ENCODE data around the gene STK36. TPM values are rescaled to one million over a fixed set of nuclear protein-coding genes. Genes with fewer than 3 reads are reported as not detected.
"Not testable (repeated sequence)": the region's sequence is repeated elsewhere in the genome, so short reads cannot be mapped to it uniquely, and the experiment has no call there.

The STK36 gene
- total RNA-seq, 1 donor, result 31.0 TPM

DNA sequence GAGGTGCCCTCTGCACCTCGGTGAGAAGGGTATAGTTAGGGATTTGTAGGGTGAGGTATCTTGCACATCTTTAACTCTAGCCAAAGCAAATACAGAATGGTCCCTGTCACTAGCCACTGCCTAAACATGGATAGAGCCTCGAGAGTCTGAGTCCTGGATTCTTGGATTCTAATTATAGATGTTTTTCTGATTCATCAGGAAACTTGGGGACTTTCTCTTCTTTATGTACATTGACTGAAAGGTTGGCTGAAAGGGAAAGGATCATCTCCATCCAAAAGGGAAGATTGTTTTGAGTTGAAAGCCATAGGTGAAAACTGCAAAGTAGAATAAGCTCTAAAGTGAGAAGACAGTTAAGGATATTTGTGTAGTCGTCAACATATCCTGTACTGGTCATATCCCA lies 8.2 kb downstream of the STK36 start:
- no peak for DNase-seq (ENCODE audit: low read depth)
- H3K4me3 ChIP-seq (ENCODE audit: low read depth, low read length), result no peak overlapping the region
- TF ChIP-seq, protein P1, sequence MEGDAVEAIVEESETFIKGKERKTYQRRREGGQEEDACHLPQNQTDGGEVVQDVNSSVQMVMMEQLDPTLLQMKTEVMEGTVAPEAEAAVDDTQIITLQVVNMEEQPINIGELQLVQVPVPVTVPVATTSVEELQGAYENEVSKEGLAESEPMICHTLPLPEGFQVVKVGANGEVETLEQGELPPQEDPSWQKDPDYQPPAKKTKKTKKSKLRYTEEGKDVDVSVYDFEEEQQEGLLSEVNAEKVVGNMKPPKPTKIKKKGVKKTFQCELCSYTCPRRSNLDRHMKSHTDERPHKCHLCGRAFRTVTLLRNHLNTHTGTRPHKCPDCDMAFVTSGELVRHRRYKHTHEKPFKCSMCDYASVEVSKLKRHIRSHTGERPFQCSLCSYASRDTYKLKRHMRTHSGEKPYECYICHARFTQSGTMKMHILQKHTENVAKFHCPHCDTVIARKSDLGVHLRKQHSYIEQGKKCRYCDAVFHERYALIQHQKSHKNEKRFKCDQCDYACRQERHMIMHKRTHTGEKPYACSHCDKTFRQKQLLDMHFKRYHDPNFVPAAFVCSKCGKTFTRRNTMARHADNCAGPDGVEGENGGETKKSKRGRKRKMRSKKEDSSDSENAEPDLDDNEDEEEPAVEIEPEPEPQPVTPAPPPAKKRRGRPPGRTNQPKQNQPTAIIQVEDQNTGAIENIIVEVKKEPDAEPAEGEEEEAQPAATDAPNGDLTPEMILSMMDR (IDR thresholded peaks at IDR 0.05; ENCODE audit: insufficient read depth, low read length), result no peak

DNA sequence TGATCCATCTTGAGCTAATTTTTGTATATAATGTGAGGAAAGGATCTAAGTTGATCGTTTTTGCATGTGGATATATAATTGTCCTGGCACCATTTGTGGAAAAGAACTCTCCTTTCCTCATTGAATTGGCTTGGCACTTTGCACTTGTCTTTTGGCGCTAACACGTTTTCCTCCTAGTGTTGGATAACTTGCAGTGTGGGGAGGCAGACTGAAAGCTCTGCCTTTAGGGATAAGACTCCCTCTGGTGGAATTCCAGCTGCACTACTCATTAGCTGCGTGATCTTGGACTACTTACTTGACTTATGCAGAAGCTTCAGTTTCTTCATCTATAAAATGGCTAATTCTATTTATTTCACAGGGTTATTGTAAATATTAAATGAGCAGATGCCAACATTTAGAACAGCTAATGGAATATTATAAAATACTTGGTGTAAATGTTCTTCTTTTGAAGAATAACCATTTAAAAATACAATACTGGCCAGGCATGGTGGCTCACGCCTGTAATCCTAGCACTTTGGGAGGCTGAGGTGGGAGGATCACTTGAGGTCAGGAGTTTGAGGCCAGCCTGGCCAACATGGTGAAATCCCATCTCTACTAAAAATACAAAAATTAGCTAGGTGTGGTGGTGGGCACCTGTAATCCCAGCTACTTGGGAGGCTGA lies 15.6 kb downstream of the STK36 start:
- peak; percentile 89 for DNase-seq (ENCODE audit: low read depth)
- TF ChIP-seq, protein P1 (IDR thresholded peaks at IDR 0.05; ENCODE audit: insufficient read depth, low read length), result peak; percentile 95
- not testable (repeated sequence) for H3K4me3 ChIP-seq (ENCODE audit: low read depth, low read length)

DNA sequence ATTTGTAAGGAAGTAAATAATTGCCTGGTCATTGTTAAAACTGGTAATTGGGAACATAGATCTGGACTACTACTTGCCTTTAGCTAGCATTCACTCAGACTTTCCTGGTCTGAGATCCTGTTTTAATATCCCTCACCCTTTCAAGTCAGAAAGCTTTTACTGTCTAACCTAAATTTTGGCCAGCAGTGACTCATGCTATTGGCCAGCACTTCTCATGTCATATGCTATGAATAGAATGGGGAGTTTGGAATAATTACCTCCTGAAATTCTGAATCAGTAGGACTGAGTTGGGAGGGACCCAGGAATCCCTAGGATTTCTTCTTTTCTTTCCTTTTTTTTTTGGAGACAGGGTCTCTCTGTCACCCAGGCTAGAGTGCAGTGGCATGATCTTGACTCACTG lies 19.3 kb downstream of the STK36 start:
- TF ChIP-seq, protein P1 (IDR thresholded peaks at IDR 0.05; ENCODE audit: insufficient read depth, low read length), result no peak
- peak; percentile 82 for DNase-seq (ENCODE audit: low read depth)
- H3K4me3 ChIP-seq (ENCODE audit: low read depth, low read length), result no peak overlapping the region

DNA sequence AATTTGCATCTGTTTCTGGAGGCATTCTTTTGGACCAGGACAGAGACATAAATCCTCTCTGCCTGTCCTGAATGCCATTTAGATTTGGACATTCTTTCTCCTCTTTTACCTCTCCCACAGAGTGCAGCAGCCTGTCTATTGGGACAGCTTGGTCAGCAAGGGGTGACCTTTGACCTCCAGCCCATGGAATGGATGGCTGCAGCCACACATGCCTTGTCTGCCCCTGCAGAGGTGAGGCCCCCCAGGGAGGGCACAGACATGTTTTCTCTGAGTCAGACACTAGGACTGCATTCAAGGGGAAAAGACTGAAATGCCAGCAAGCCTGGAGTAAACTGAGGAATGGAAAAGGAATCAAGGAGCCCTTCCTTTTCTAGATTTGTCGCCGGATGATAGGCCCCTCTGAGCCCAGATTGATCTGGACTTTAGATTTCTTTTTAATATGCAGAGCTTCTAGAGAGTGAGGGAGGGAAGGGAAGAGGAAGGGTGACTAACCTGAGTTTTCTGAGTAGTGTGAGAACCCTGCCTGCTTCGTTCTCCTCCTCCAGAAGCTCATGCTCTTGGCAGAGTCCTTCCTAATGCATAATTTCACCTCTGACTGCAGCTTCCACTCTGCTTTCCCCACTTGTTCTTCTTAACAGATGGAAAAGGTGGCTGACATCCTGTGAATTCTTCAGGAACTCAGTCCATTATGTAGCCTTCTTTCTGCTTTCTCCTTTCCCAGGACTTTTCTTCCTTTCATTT lies 22.7 kb downstream of the STK36 start:
- no peak for DNase-seq (ENCODE audit: low read depth)
- TF ChIP-seq, protein P1 (IDR thresholded peaks at IDR 0.05; ENCODE audit: insufficient read depth, low read length), result no peak
- no peak overlapping the region for H3K4me3 ChIP-seq (ENCODE audit: low read depth, low read length)

DNA sequence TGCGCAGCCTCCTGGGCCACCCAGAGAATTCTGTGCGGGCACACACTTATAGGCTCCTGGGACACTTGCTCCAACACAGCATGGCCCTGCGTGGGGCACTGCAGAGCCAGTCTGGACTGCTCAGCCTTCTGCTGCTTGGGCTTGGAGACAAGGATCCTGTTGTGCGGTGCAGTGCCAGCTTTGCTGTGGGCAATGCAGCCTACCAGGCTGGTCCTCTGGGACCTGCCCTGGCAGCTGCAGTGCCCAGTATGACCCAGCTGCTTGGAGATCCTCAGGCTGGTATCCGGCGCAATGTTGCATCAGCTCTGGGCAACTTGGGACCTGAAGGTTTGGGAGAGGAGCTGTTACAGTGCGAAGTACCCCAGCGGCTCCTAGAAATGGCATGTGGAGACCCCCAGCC lies 27.0 kb downstream of the STK36 start:
- DNase-seq (ENCODE audit: low read depth), result no peak
- TF ChIP-seq, protein P1 (IDR thresholded peaks at IDR 0.05; ENCODE audit: insufficient read depth, low read length), result no peak
- H3K4me3 ChIP-seq (ENCODE audit: low read depth, low read length), result no peak overlapping the region

DNA sequence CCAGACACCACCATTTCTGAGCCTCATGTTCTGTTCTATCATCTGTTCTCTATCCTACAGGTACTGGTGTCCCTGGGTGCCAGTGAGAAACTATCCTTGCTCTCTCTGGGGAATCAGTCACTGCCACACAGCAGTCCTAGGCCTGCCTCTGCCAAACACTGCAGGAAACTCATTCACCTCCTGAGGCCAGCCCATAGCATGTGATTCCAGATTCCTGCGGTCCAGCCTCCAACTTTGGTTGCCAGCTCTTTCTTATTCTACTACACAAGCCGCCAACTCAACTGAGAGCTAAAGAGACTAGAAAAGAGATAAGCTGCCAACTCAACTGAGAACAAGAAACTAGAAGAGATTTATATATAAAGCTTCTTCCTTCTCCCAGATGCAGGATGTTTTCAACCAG lies 29.9 kb downstream of the STK36 start:
- DNase-seq (ENCODE audit: low read depth), result peak; percentile 59
- H3K4me3 ChIP-seq (ENCODE audit: low read depth, low read length), result no peak overlapping the region
- TF ChIP-seq, protein P1 (IDR thresholded peaks at IDR 0.05; ENCODE audit: insufficient read depth, low read length), result no peak
